A549 (cell line): ENCODE data around the gene ITGA2.

Source experiments
- BCL3 ChIP-seq: fragments of >200 bp; sonication (Bioruptor Twin); formaldehyde crosslinking; IDR thresholded peaks from 3 replicates; pipeline ENCODE4 v1.6.1; 2016
- BHLHE40 ChIP-seq: IDR thresholded peaks from 2 replicates; pipeline ENCODE4 v1.6.1; 2012; ENCODE audit warnings: low read depth, low read length, inconsistent platforms
- CBX8 ChIP-seq: fragments of 200-600 bp; sonication (generic); IDR thresholded peaks from 2 replicates; pipeline ENCODE4 v1.6.1; 2016
- CHD2 ChIP-seq: fragments of 150-350 bp; IDR thresholded peaks from 2 replicates; pipeline ENCODE4 v1.6.1; 2014; ENCODE audit warnings: low read length; ENCODE audit not compliant: partially characterized antibody
- CTCF ChIP-seq: fragments of >200 bp; sonication (Bioruptor Twin); formaldehyde crosslinking; IDR thresholded peaks from 3 replicates; pipeline ENCODE4 v1.5.1; 2016
- EP300 ChIP-seq, 2 experiments: fragments of >200 bp; sonication (Bioruptor Twin); formaldehyde crosslinking; IDR thresholded peaks; 2 replicates in 1 of 2; 3 replicates in 1 of 2; pipeline ENCODE4 v1.6.1; 2016 to 2017
- HES2 ChIP-seq: fragments of >200 bp; sonication (Bioruptor Twin); formaldehyde crosslinking; IDR thresholded peaks from 2 replicates; pipeline ENCODE4 v1.6.1; 2016
- HMGXB4 ChIP-seq: fragments of 250-450 bp; sonication (Bioruptor Pico); IDR thresholded peaks from 2 replicates; pipeline ENCODE4 v1.5.0; 2021; ENCODE audit warnings: mild to moderate bottlenecking, moderate library complexity, borderline replicate concordance
- POLR2A ChIP-seq: IDR thresholded peaks from 2 replicates; pipeline ENCODE4 v1.6.1; 2012; ENCODE audit warnings: mild to moderate bottlenecking, low read length
- RARB ChIP-seq: fragments of 250-450 bp; sonication (Bioruptor Pico); IDR thresholded peaks from 2 replicates; pipeline ENCODE4 v1.8.0; 2021; ENCODE audit warnings: mild to moderate bottlenecking, moderate library complexity
- REST ChIP-seq: fragments of 200-600 bp; sonication (generic); IDR thresholded peaks from 2 replicates; pipeline ENCODE4 v1.6.1; 2016; ENCODE audit warnings: antibody characterized with exemption, mild to moderate bottlenecking, moderate library complexity
- RFX5 ChIP-seq: fragments of 450-650 bp; IDR thresholded peaks from 2 replicates; pipeline ENCODE4 v1.7.1; 2014; ENCODE audit warnings: antibody characterized with exemption, mild to moderate bottlenecking, moderate library complexity
- SMC3 ChIP-seq: fragments of >200 bp; sonication (Bioruptor Twin); formaldehyde crosslinking; IDR thresholded peaks from 3 replicates; pipeline ENCODE4 v1.6.1; 2018; ENCODE audit warnings: inconsistent platforms

GRCh38 chr5:52945040-52945439, 44.1 kb upstream of the ITGA2 start:
- TF ChIP-seq CTCF (no peak), POLR2A (no peak), REST (no peak), RARB (CRISPR knock-in tag) (no peak), CBX8 (no peak), SMC3 (no peak), EP300 (IDR thresholded peaks at IDR 0.05) (no peak), CHD2 (no peak), HMGXB4 (CRISPR knock-in tag) (no peak), BCL3 (no peak), RFX5 (no peak), HES2 (no peak), BHLHE40 (no peak)
